Activated T-cell treated with anti-CD3 and anti-CD28 coated beads for 1 hour (primary cell): Measurements from ENCODE around the gene TIAM2.

Source experiments
- DNase-seq: peaks from one replicate; pipeline ENCODE4 v3.0.0-alpha.2; 2020; ENCODE audit warnings: low read depth

The TIAM2 gene

GRCh38 chr6:155061381-155061780, 66.3 kb downstream of the TIAM2 start:
- DNase-seq = no peak

GRCh38 chr6:155062866-155063341, 67.8 kb downstream of the TIAM2 start:
- no peak for DNase-seq

- DNase-seq = no peak
These were observed 69.2 kb downstream of the TIAM2 start for GRCh38 chr6:155064303-155064702.

- no peak for DNase-seq
These were observed 71.2 kb downstream of the TIAM2 start for GRCh38 chr6:155066361-155066760.

- DNase-seq = no peak
These were observed 72.0 kb downstream of the TIAM2 start for GRCh38 chr6:155066921-155067680.

- no peak for DNase-seq
These were observed 73.0 kb downstream of the TIAM2 start for GRCh38 chr6:155067956-155068615.

GRCh38 chr6:155069543-155069942, 74.4 kb downstream of the TIAM2 start:
- no peak for DNase-seq

GRCh38 chr6:155075930-155076695, 81.0 kb downstream of the TIAM2 start:
- DNase-seq = no peak

- no peak for DNase-seq
These were observed 82.2 kb downstream of the TIAM2 start for GRCh38 chr6:155077331-155077730.

- no peak for DNase-seq
These were observed 82.7 kb downstream of the TIAM2 start for GRCh38 chr6:155077784-155078183.

GRCh38 chr6:155078331-155078745, 83.2 kb downstream of the TIAM2 start:
- no peak for DNase-seq

GRCh38 chr6:155079985-155080452, 84.9 kb downstream of the TIAM2 start:
- DNase-seq = no peak

GRCh38 chr6:155080881-155081845, 86.0 kb downstream of the TIAM2 start:
- no peak for DNase-seq

- DNase-seq = no peak
These were observed 89.5 kb downstream of the TIAM2 start for GRCh38 chr6:155084431-155085123.

- DNase-seq = no peak
These were observed 90.6 kb downstream of the TIAM2 start for GRCh38 chr6:155085582-155086257.

GRCh38 chr6:155088856-155089255, 93.7 kb downstream of the TIAM2 start:
- DNase-seq = no peak

- no peak for DNase-seq
These were observed 94.6 kb downstream of the TIAM2 start for GRCh38 chr6:155089746-155090145.

- DNase-seq = no peak
These were observed 95.1 kb downstream of the TIAM2 start for GRCh38 chr6:155090166-155090565.

- no peak for DNase-seq
These were observed 96.6 kb downstream of the TIAM2 start for GRCh38 chr6:155091756-155092155.

- DNase-seq = peak; percentile 2
These were observed 98.3 kb downstream of the TIAM2 start for GRCh38 chr6:155093430-155093829.
